ENCODE data around the gene NAA35.
"Not testable (repeated sequence)": the region's sequence is repeated elsewhere in the genome, so short reads cannot be mapped to it uniquely, and the experiment has no call there.

The NAA35 gene

GRCh38 chr9:85940832-85941621, at the start of gene NAA35:
NAA35 (plus strand) TSS chr9:85941146; CDS start chr9:85942160, 1,014 bp downstream.
- peak; percentile 98 for DNase-seq

GRCh38 chr9:85892401-85892800, 48.5 kb upstream of the NAA35 start:
- no peak for DNase-seq

- no peak for DNase-seq
Observed at GRCh38 chr9:85895685-85896084, 45.3 kb upstream of the NAA35 start.

GRCh38 chr9:85897848-85898247, 43.1 kb upstream of the NAA35 start:
- DNase-seq: peak; percentile 38

- DNase-seq: peak; percentile 68
Observed at GRCh38 chr9:85898332-85898731, 42.6 kb upstream of the NAA35 start.

GRCh38 chr9:85899388-85899787, 41.6 kb upstream of the NAA35 start:
- DNase-seq: no peak

- DNase-seq: peak; percentile 63
Observed at GRCh38 chr9:85900504-85901201, 40.3 kb upstream of the NAA35 start.

GRCh38 chr9:85904975-85905374, 36.0 kb upstream of the NAA35 start:
- DNase-seq: no peak

GRCh38 chr9:85905957-85906356, 35.0 kb upstream of the NAA35 start:
- no peak for DNase-seq

GRCh38 chr9:85909390-85909789, 31.6 kb upstream of the NAA35 start:
- no peak for DNase-seq

- no peak for DNase-seq
Observed at GRCh38 chr9:85914108-85914507, 26.8 kb upstream of the NAA35 start.

GRCh38 chr9:85917756-85918155, 23.2 kb upstream of the NAA35 start:
- no peak for DNase-seq

- DNase-seq: no peak
Observed at GRCh38 chr9:85925493-85925892, 15.5 kb upstream of the NAA35 start.

- no peak for DNase-seq
Observed at GRCh38 chr9:85927076-85927475, 13.9 kb upstream of the NAA35 start.

- no peak for DNase-seq
Observed at GRCh38 chr9:85931495-85931894, 9.5 kb upstream of the NAA35 start.

GRCh38 chr9:85935950-85936349, 5.0 kb upstream of the NAA35 start:
- not testable (repeated sequence) for DNase-seq

- DNase-seq: no peak
Observed at GRCh38 chr9:85940275-85940831, 593 bp upstream of the NAA35 start.

- no peak for DNase-seq
Observed at GRCh38 chr9:85941622-85941940, 635 bp downstream of the NAA35 start.

GRCh38 chr9:85941966-85942912, 1.3 kb downstream of the NAA35 start:
- DNase-seq: no peak

GRCh38 chr9:85942913-85943709, 2.2 kb downstream of the NAA35 start:
- DNase-seq: no peak

GRCh38 chr9:85943757-85944430, 2.9 kb downstream of the NAA35 start:
- DNase-seq: no peak

GRCh38 chr9:85944672-85945071, 3.7 kb downstream of the NAA35 start:
- no peak for DNase-seq
